Amniotic epithelial cell (primary cell): ENCODE measurements around the gene MKI67.
"Not testable (repeated sequence)": the region's sequence is repeated elsewhere in the genome, so short reads cannot be mapped to it uniquely, and the experiment has no call there.

Experiments used
- DNase-seq: peaks from one replicate; pipeline ENCODE4 v3.0.0-alpha.2; 2010; ENCODE audit warnings: low read depth

The MKI67 gene, protein sequence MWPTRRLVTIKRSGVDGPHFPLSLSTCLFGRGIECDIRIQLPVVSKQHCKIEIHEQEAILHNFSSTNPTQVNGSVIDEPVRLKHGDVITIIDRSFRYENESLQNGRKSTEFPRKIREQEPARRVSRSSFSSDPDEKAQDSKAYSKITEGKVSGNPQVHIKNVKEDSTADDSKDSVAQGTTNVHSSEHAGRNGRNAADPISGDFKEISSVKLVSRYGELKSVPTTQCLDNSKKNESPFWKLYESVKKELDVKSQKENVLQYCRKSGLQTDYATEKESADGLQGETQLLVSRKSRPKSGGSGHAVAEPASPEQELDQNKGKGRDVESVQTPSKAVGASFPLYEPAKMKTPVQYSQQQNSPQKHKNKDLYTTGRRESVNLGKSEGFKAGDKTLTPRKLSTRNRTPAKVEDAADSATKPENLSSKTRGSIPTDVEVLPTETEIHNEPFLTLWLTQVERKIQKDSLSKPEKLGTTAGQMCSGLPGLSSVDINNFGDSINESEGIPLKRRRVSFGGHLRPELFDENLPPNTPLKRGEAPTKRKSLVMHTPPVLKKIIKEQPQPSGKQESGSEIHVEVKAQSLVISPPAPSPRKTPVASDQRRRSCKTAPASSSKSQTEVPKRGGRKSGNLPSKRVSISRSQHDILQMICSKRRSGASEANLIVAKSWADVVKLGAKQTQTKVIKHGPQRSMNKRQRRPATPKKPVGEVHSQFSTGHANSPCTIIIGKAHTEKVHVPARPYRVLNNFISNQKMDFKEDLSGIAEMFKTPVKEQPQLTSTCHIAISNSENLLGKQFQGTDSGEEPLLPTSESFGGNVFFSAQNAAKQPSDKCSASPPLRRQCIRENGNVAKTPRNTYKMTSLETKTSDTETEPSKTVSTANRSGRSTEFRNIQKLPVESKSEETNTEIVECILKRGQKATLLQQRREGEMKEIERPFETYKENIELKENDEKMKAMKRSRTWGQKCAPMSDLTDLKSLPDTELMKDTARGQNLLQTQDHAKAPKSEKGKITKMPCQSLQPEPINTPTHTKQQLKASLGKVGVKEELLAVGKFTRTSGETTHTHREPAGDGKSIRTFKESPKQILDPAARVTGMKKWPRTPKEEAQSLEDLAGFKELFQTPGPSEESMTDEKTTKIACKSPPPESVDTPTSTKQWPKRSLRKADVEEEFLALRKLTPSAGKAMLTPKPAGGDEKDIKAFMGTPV (N-terminal part only)

DNA sequence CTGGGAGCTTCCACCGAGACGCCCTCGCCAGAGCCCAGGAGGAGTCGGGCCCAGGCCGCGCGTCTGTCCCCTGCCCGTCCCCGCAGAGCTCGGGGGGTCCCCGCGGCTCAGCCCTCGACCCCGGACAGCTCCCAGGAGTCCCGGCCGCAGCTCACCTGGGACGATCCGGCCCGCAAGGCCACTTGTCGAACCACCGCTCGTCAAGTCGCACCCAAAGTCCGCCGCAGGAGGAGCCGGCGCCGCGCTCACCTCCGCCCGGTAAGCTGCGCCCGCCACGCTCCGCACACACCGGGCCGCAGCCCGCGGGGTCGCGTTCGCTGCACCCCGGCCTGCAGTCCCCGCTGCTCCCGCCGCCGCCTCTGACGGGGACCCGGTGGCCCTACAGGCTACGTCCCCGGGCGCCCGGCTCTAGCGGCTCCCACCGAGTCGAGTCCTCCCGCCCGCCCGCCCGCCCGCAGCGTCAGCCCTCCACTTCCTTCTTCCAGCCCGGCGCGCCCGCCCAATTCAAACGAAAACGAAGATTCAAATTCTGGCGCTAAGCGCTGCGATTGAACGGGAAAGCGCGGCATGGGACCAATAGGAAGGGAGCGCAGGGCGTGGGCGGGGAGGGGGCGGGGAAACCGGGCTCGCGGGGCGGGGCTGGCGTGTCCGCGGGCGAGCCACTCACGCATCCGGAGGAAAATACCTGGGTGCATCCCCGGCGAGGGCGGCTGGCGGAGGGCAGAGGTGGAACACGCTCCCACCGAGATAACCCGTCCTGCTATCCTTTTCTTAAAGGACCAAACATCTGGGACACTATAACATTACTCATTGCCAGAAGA, at the start of gene MKI67:
TSS of gene MKI67 (minus strand) at position 480 of the 821 bp plus-strand sequence. CDS start 756 bp downstream, outside the sequence.
- peak; percentile 79 for DNase-seq

DNA sequence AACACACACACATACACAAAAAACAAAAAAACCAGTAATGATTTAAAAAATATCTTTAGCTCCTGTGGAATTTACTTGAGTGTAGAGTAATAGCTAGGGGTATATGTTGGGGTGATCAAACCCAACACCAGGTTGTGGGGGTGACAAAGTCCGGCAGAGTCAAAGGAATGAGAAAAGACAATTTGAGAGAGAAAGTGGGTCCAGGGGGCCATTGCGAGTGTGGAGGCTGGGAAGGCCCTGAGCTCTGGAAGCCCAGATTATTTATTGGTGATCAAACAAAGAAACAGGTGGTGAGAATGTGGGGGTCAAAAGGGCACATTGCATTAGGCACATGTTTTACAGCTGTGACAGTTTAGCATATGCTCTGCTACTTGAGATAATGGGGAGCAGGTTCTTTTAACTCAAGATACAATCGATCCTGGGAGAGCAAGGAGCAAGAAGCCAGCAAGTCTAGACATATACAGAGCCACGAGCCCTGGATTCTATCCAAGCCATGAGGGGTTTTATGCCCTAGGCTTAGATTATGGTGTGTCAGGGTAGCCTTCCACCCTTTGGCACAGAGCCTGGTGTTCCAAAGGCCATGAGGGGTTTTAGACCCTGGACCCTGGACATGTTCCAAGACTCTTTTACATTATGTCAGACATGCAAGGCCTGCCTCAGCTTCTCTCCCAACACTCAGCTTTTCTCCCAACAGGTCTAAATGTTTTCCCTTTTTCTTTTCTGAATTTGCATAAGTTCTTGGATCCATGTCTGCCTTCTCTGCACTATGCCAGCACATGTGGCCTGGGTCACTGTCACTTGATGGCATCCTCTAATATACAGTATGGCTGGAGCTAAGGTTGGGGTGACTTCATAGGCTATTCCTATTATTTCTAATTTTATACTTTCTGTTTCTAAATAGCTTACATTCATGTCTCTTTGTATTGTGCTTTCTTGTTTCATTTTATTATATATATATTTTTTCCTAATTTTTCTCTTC, 48.6 kb upstream of the MKI67 start:
- DNase-seq, result no peak

DNA sequence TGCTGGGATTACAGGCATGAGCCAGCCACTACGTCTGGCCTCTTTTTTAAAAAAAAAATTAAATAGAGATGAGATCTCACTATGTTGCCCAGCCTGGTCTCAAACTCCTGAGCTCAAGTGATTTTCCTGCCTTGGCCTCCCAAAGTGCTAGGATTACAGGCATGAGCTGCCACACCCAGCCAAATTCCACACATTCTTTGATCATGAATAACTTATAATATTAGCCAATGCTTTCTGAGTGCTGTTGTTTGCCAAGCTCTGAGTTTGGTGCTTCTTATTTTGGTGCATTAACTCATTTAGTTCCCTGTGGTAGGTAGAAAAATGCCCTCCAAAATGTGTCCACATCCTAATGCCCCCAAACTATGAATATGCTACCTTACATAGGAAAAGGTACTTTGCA, 47.2 kb upstream of the MKI67 start:
- peak; percentile 10 for DNase-seq

DNA sequence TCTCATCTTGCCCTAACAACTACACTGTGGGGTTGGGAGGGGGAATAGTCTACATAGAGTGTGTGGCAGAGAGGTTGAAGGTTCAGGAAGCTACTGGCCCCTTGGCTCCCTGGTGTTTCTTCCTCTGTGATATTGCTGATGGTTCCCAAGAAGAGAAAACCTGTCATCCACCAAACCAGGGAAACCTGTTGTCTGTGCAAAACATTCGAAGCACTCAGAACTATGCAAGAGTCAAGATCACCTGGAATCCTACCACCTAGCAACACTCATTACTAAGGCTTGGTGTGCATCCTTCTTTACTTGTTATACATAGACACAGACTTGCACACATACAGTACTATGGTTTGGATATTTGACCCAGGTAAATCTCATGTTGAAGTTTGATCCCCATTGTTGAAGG, 46.5 kb upstream of the MKI67 start:
- no peak for DNase-seq

DNA sequence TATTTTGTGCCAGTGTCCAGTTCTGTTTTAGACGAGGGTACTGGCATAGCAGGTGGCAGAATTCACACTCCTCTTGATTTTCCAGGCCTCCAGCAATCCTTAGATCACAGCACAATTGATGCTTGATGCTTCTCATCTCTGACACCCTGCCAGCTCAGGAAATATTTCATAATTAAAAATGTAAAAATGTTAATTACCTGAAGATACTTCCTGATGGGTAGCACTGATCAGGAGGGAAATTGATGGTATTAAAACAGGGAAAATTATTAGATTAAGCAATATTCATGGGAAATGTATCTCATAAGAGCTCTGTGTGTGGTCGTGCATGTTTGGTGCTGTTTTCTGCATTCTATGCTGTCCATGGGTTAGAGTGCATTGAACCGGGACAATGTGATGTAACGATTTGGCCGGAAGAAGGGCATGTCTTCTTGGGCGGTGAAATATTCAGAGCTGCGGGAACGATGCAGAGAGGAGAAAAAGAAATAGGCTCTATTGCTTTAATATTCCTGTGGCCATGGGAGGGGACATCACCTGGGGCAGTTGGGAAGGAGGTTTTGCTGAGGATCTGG, 43.7 kb upstream of the MKI67 start:
- DNase-seq, result no peak

DNA sequence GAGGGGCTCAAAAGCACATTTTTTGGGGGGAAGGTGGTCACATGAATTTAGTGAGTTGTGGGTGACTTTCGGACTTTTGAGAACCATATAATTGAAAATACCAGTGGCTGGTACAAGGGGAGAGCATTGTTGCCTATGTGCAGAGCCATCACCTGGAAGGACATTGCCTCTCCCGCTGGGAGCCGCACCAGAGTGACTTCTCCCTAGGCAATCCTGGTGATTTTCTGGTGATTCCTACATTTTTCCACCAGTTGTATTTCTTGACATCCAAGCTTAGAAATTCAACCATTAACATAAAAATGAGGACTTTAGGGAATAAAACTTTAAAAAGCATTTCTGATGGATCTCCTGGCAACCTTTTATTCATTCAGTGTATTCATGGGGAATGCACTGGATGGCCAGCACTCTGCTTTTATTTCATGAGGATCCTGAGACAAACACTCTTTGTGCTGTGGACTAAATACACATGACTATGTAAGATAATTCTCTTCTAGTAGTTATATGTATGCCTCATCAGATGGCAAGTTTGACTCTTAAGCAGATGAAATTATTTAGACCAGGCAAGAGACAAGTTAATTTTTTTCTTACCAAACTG, 41.8 kb upstream of the MKI67 start:
- DNase-seq, result no peak

DNA sequence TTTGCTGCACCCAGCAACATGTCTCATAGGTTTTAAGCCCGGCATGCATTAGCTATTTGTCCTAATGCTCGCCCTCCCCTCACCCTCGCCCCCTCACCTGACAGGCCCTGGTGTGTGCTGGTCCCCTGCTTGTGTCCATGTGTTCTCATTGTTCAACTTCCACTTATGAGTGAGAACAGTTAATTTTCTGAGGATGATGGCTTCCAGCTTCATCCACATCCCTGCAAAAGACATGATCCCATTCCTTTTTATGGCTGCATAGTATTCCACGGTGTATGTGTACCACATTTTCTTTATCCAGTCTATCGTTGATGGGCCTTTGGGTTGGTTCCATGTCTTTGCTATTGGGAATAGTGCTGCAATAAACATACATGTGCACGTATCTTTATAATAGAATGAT, 40.9 kb upstream of the MKI67 start:
- DNase-seq, result not testable (repeated sequence)

DNA sequence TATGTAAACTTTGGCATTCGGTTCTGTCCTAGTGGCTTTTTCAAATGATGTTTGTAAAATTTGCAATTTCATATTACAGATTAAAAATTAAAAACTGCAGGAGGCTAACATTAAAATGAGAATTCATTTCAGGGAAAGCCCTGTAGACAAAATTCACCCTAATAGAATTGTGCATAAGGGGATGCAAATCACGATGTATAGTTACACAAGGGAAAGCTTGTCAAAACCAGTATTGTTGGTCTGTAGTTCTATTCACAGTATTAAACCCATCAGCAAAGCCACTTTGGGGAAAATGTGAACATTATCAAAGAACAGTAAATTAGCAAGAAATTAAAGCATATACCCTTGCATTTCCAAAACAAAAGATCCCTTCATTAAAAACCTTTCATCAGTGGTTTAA, 39.9 kb upstream of the MKI67 start:
- no peak for DNase-seq

DNA sequence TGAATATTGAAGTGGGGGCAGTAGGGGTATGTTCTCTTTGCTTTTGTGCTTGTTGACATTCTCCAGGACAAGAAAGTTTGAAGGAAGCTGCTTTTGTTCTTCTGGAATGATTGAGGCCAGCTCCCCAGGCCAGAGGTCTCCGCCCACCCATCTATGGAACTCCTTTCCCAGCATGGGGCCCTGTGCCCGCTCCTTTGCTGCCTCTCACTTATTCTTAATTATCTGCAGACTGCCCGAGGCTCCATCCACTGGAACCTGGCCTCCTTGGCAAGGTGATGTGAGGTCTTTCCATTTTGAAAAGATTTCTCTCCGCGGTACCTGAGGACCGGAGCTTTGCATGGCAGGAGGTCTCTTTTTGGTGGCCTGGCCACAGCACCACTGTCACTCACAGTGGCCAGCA, 39.3 kb upstream of the MKI67 start:
- DNase-seq, result no peak

DNA sequence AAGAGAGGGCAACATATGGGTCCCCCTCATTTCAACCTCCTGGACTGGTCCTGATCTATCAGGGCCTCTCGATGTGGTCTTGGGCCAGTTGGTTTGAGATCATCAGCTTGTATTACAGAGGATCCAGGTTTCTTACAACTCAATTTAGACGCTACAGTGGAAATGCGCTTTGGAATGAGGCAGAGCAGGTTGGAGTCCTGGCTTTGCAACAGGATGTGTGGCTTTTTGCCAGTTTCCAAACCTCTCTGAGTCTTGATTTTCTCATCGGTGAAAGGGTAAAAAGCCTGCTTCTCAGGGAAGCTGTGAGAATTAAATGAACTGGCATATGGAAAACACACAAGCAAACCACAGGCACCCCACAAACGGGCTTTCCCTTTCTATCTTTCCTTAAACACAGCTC, 37.5 kb upstream of the MKI67 start:
- DNase-seq, result no peak

DNA sequence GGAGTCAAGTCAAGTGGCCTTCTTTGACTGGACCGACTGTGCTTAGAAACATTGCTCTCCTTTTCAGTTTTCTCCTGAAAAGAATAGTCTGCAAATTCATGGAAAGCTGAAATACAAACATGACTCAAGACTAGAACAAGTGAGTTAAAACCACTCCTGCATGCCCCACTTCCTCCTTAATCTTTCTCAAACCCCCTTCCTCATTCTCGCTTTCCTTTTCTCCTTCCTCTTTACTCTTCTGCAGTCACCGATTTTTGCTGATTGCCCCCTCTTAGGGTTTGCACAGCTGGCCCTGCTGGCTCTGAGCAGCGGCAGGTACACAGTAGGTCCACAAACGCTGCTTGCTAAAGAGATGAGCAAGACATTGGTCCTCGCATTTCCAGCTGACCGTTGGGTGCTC, 34.8 kb upstream of the MKI67 start:
- DNase-seq, result no peak

DNA sequence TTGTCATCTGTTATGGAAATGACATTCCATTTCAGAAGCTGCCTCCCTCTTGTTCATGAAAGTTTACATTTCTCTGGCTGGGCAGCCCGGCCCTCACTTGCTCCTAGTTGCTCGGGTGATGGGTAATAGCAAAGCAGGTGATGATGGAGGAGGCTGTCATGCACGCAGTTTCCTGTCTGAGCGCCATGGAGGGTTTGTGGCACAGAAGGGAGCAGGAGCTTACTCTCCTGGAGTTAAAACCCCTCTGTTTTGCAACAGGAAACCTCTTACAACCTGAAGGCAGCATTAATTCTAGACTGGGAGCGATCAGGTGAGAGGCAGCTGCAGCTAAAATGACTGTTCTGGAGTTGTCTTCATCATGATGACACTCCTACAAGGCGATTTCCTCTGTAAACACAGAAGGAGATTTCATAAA, 34.1 kb upstream of the MKI67 start:
- DNase-seq, result no peak

DNA sequence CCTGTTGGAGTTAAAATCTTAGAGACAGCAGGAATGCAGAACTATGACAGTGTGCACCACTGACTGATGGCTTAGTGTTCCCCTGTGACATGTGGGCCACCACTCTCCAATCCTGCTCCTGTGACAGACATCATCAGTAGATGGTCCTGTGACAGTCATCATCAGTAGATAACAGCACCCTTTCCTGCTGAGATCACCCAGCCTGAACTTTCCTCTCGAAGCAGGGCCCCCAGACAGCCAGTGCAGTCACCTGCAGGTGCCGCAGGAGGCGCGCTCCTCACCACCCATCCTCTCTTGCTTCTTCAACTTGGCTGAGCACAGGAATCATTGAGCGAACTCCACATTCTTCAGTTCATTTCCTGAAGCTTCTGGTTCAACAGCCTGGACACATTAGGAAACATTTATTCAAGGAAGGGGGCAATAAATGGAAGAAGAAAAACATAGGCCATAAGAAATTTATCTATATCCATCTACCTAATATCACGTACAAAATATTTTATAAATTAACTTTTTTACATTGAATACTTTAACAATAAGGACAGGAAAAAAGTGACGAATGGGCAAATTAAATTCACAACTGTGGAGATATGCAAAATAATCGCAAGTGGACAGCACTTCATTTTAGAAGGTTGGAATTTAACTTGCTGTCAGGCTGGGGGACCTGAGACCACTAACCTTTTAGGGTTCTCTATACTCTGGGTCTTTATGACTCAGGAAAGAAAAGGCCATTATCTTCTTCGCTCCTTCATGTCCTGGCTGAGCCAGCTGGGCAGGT, 32.0 kb upstream of the MKI67 start:
- no peak for DNase-seq

DNA sequence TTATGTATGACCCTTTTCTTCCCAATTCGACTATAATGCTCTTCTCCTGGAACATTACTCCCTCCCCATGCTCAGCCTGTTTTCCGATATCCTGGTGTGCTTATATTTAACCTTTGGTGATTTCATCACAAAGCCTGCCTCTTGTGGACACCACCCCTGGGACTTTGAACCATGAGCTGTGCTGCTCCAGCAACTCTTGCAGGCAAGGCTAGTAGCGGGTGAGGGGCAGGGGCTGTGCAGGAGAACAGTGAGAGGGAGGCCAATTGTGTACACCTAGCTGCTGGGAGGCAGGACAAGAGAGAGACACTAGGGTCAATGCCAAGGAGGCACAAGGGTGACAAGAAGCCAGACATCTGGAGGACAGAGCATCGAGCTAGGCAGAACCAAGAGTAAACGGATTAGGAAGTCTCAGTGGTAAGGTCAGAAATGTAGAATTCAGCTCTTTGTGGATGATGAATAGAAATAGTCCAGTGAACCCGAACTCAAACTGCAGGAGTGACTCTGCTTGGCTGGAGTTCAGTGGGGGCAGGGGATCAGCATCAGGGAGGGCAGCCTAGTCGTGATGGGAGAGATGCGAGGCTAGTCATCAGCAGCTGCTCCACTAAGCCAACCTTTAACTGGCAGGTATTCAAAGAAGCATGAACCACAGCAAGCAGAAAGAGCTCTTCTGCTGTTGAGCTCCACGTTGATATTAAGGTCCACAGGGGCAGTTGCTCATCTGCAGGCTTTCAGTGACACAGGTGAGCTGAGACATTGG, 31.0 kb upstream of the MKI67 start:
- no peak for DNase-seq

DNA sequence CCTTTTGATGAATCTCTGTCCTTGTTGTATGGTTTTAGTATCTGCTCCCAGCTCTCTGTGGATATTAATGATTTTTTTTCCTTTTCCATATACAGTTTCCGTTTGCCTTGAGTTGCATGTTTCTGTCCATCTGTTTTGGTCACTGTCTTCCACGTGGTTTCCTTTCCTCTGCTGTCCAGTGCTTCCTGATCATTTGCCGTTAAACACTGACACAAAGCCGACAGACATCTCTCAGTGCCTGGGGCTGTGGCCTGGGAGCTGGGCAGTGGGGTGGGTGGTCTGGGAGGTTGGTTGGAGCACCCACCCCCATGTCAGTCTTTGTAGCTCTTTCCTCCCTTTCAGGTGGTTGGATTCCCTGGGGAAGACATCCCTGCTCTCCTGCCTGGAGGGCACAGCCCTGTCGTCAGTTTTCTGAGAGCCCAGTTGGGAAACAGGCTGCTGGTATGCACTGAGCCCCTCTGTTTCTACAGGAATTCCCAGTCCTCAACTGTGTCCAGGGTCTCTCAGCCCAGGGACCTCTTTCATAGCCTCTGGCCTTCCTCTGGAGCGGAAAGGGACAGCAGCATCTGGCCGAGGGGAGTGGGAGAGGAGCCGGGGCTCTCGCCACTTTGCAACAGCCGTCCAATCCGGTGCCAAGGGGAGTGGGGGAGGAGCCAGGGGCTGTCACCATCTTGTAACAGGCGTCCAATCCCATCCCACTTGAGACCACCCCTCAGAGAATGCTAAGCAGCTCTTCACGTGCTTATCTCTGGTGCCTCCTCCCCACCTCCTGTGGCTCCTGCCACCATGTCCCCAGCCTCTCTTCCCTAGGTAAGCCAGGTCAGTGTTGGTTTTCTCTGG, 26.7 kb upstream of the MKI67 start:
- no peak for DNase-seq

DNA sequence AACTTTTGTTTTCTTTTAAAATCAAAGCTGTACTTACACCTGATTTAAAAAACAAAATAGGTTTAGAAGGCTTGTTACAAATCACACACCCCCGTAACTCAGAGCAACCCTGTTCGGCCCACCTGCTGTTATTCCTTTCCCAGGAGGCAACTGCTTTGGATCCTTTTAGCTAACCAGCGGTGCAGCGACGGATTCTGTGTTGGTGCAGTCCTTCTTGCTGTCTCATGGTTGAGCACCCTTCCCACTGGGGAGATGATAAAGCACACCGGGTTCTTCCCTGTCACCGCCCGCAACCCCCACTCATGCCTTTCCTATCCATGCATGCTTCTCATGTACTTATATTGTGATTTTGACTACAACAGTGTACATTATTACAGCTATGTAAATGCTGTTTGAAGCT, 24.8 kb upstream of the MKI67 start:
- no peak for DNase-seq

DNA sequence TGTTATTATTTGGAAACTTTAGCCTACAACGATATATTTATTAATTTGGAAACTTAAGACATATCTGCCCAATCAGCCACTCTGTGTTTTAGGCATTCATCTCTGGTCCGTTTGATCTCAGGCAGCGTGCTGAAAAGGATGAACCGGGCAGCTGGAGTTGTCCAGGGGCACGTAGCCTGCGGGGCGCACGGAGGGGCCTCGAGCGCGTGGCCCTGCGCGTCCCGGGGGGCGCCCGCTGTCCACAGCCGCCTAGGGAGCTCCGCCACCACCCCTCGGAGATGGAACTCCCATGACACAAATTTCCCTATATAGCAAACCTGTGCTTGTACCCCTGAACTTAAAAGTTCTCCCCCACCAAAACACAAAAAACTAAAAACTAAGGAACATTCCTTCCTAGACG, 24.3 kb upstream of the MKI67 start:
- no peak for DNase-seq
